ENCODE results near the gene MACROH2A1.

MACROH2A1 gene

GRCh38 chr5:135435467-135436330 is 36.7 kb upstream of the MACROH2A1 start:
- DNase-seq: no peak

- no peak for DNase-seq
These were observed 35.8 kb upstream of the MACROH2A1 start for GRCh38 chr5:135434591-135435466.

GRCh38 chr5:135433681-135434426 is 34.8 kb upstream of the MACROH2A1 start:
- DNase-seq: no peak

- DNase-seq: no peak
These were observed 33.1 kb upstream of the MACROH2A1 start for GRCh38 chr5:135432113-135432512.

- DNase-seq: no peak
These were observed 31.1 kb upstream of the MACROH2A1 start for GRCh38 chr5:135430135-135430437.

GRCh38 chr5:135429301-135430134 is 30.5 kb upstream of the MACROH2A1 start:
- no peak for DNase-seq

GRCh38 chr5:135428586-135428985 is 29.6 kb upstream of the MACROH2A1 start:
- no peak for DNase-seq

- no peak for DNase-seq
These were observed 27.4 kb upstream of the MACROH2A1 start for GRCh38 chr5:135426102-135427082.

GRCh38 chr5:135425641-135426040 is 26.6 kb upstream of the MACROH2A1 start:
- no peak for DNase-seq

- no peak for DNase-seq
These were observed 24.8 kb upstream of the MACROH2A1 start for GRCh38 chr5:135423846-135424168.

GRCh38 chr5:135423146-135423845 is 24.3 kb upstream of the MACROH2A1 start:
- DNase-seq: no peak

- no peak for DNase-seq
These were observed 23.4 kb upstream of the MACROH2A1 start for GRCh38 chr5:135422419-135422818.

- no peak for DNase-seq
These were observed 18.1 kb upstream of the MACROH2A1 start for GRCh38 chr5:135417083-135417482.

GRCh38 chr5:135405082-135405481 is 6.1 kb upstream of the MACROH2A1 start:
- no peak for DNase-seq

- no peak for DNase-seq
These were observed 3.0 kb upstream of the MACROH2A1 start for GRCh38 chr5:135402031-135402430.

- DNase-seq: no peak
These were observed 1.8 kb upstream of the MACROH2A1 start for GRCh38 chr5:135400866-135401265.

- DNase-seq: no peak
These were observed 937 bp upstream of the MACROH2A1 start for GRCh38 chr5:135399794-135400542.

GRCh38 chr5:135398160-135398854 is 724 bp downstream of the MACROH2A1 start:
- DNase-seq: peak; percentile 30

GRCh38 chr5:135397084-135397483 is 1.9 kb downstream of the MACROH2A1 start:
- DNase-seq: no peak

Data from CD4-positive, alpha-beta T cell treated with Interleukin-15 for 1 hour (primary cell).